GM18520 (cell line): ENCODE results near the gene NUMBL.
"Not testable (repeated sequence)": the region's sequence is repeated elsewhere in the genome, so short reads cannot be mapped to it uniquely, and the experiment has no call there.

Experiments
- ATAC-seq: cut with Tn5 transposase; IDR thresholded peaks from one replicate; pipeline ENCODE4 v1.9.1; 2021; ENCODE audit not compliant: unreplicated experiment

The NUMBL gene

DNA sequence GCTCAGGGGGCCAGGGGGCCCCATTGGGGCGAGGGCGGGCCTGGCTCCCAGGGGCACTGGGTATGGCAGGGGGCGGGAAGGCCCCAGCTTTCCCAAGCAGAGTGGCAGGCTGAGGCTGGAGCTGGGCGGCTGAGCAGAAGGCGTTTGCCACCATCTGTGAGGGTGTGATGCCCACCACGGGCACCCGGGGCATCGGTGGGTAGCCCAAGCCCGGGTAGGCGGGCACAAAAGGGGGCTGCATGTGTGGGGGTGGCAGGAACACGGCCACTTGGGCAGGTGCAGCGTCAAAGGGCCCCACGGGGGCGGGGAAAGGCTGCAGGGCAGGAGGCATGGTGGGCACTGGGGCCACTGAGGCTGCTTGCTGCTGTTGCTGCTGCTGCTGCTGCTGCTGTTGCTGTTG is 22.8 kb downstream of the NUMBL start:
- no peak for ATAC-seq

DNA sequence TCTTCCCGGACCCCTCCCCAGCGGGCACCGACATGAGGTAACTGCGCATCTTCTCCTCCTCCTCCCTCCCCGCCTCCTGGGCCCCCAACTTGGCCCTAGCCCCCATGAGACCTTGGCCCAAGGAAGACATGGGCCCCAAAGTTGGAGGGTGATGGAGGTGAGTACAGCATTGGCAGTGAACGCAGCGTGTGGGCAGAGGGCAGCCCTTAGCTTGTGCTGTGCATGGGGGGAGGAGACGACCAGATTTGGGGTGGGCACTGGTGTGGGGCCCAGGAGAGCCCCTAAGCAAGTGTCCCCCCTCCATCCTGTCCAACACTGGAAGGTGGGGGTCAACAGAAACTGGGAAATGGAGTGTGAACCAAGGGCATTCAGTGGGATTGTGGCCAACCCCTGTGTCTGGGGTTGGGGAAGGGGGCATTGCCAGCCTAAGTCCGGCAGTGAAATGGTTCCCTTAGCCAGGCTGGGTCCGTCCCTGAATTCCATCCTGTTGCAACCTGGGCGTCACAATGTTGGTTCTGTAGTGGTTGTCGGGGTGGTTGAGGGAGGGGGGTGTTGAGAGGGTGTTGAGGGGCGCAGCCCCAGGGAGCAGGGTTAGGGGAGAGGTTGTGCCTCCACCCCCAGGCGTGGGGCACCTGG is 23.5 kb downstream of the NUMBL start:
- ATAC-seq = no peak

DNA sequence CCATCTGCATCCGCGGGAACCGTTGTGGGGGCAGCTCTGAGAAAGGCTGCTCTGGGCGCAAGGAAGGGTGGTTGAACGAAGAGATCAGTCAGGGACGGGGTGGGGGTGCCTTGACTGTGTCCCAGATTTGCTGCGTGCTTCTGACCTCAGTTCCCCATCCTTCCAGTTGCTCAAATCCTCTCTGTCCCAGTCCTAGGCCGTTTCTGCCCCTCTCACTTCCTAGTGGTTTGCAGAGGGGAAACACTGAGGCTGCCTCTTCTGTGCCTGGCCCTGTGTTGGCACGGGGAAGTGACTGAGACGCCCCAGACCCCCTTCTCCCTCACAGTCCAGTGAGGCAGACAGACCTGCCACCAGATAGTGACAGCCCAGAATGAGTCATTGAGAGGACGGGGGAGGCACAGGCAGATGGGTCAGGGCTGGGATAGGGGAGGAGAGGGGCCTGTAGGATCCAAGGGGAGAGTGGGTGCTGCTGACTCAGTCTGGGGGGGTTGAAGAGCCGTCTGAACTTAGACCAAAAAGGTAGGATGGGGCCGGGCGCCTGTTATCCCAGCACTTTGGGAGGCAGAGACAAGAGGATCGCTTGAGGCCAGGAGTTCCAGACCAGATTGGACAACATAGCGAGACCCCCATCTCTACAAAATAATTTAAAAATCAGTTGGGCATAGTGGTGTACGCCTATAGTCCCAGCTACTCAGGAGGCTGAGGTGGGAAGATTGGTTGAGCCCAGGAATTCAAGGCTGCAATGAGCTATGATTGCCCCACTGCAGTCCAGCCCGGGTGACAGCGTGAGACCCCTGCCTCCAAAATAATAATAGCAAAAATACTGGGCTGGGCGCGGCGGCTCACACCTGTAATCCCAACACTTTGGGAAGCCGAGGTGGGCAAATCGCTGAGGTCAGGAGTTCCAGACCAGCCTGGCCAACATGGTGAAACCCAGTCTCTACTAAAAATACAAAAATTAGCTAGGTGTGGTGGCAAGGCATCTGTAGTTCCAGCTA is 26.5 kb downstream of the NUMBL start:
- no peak for ATAC-seq

DNA sequence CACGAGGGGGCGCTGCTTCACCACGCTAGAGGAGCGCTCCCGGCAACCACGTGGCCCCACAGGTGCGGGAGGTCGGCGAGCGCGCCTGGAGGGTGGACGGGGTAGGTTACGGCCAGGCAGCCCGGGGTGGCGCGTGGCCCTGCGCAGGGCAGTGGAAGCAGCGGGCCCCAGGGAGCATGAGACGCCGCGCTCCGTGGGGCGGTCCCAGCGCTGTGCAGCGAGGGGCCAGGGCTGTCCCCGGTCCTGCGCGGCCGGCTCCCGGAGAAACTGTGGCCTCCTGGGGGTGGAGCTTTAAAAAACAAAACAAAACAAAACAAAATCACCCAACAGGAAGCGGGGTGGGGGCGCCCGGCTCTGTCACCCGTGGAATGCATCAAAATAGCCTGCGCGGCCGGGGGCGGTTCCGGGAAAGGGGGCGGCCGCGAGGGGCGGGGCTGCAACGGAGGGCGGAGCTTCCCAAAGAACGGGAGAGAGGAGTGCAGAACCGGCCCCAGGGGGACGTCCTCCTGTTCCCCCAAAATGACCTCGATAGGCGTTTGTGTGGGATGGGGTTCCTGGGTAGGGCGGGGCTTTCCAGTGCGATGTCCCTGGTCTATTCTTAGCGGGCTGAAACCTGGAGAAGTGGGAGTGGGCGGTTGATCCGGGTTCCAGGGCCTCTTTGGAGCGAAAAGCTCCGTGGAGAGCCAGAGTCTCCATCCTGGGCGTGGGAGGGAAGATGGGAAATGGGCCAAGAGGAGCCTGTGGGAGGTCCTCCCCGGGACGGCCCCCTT is 27.3 kb downstream of the NUMBL start:
- ATAC-seq = peak; percentile 73

DNA sequence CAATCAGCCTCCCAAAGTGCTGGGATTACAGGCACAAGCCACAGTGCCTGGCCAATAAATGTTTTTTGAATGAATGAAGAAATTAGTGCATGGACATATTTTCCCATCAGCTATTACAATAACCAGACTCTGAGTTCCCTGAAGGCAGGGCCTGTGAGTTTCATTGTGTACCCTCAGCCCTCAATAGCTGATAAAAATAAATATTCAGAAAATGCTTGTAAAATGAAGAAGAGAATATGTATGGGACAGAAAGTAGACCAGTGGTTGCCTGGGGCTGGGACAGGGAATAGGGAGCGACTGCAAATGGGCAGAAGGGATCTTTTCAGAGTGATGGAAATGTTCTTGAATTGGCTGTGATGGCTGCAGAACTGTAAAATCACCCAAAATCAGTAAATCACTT is 28.8 kb downstream of the NUMBL start:
- ATAC-seq = no peak

GRCh38 chr19:40659566-40659965 is 30.9 kb downstream of the NUMBL start:
- ATAC-seq = no peak

DNA sequence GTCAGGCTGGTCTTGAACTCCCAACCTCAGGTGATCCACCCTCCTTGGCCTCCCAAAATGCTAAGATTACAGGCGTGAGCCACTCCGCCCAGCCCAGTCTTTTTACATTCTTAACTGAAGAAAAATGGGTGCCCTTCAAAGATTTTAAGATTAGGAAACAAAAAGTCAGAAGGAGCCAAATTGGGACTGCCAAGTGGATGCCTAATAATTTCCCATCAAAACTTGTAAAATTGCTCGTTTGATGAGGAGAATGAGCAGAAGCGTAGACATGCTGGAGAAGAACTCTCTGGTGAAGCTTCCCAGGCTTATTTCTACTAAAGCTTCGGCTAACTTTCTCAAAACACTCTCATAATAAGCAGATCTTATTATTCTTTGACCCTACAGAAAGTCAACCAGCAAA is 31.3 kb downstream of the NUMBL start:
- ATAC-seq = no peak

DNA sequence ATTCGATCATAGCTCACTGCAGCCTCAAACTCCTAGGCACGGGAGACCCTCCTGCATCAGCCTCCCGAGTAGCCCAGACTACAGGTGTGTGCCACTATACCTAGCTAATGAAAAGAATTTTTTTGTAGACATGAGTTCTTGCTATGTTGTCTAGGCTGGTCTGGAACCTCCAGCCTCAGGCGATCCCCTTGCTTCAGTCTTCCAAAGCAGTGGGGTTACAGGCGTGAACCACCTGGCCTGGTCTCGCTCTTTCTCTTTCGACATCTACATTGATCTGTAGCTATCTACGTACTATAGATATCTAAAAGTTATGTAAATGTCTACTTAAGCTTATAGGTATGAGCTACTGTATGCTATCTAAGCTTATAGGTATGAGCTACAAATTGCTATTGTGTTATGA is 32.4 kb downstream of the NUMBL start:
- ATAC-seq = no peak

- not testable (repeated sequence) for ATAC-seq
These were observed 34.8 kb downstream of the NUMBL start for GRCh38 chr19:40655684-40656083.

- not testable (repeated sequence) for ATAC-seq
These were observed 38.1 kb downstream of the NUMBL start for GRCh38 chr19:40652303-40652702.

DNA sequence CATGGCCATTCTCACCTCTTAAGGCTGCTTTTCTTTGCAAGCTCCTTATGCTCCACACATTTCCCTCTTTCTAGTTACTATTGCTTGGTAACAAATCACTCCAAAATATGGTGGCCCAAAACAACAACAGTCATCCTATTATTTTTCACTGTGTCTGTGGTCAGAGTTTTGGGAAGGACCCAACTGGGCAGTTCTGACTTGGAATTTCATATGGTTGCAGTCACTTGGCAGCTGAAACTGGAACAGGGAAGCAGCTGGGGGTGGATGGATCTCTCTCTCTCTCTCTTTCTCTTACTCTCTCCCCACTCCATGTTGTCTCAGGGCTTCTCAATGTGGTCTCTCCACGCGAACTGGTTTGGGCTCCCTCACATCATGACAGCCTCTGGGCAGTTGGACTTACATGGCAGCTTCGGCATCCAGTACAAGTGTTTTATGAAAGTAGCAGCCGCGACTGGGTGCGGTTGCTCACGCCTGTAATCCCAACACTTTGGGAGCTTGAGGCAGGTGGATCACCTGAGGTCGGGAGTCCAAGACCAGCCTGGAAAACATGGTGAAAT is 39.6 kb downstream of the NUMBL start:
- no peak for ATAC-seq

- not testable (repeated sequence) for ATAC-seq
These were observed 40.4 kb downstream of the NUMBL start for GRCh38 chr19:40649903-40650675.

DNA sequence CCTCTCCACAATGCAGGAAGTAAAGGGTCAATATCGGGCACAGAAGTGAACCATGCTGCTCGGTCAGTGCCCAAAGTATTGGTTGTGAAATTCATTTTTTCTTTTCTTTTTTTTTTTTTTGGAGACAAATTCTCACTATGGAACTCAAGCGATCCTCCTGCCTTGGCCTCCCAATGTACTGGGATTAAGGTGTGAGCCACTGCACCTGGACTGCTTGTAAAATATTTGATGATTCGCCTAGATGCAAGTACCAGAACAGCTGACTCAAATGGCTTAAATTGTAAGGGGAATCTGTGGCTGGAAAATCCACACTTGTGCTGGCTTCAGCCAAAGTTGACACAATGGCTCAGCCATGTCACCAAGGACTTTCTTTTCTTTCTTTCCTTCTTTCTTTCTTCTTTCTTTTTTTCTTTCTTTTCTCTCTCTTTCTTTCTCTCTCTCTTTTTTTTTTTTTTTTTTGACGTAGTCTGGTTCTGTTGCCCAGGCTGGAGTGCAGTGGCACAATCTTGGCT is 43.7 kb downstream of the NUMBL start:
- no peak for ATAC-seq

GRCh38 chr19:40642757-40643305 is 47.6 kb downstream of the NUMBL start:
- no peak for ATAC-seq

- ATAC-seq = no peak
These were observed 48.3 kb downstream of the NUMBL start for GRCh38 chr19:40642051-40642706.

DNA sequence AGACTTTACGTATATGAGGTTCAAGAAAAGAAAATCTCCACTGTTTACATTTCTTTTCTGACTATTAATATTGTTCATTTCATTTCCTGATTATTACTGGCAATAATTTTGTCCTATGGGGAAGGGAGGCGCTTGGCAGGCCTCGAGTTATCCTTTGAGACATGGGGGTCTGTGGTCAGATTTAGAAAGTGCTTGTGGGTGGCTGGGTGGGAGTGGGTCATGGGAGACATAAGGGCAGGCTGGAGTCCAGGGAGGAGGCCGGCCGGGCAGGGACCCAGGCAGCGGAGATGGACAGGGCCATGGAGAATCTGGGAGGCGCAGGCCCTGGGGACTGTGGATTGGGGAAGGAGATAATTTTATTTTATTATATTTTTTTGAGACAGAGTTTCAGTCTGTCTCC is 49.2 kb downstream of the NUMBL start:
- no peak for ATAC-seq

GRCh38 chr19:40640744-40641143 is 49.7 kb downstream of the NUMBL start:
- ATAC-seq = no peak

GRCh38 chr19:40639638-40639982 is 50.8 kb downstream of the NUMBL start:
- no peak for ATAC-seq

GRCh38 chr19:40638327-40638726 is 52.1 kb downstream of the NUMBL start:
- no peak for ATAC-seq
